ENCODE measurements around the gene LPIN2. TPM values are rescaled to one million over a fixed set of nuclear protein-coding genes. Genes with fewer than 3 reads are reported as not detected.

LPIN2 gene
- total RNA-seq, 1 experiment from 2014 or later: 25.3 TPM

GRCh38 chr18:3044931-3045698 is 32.2 kb upstream of the LPIN2 start:
- H3K4me1 ChIP-seq: peaks cover 6% of the 10 kb centered on the region
- no peak overlapping the region for H3K27ac Mint-ChIP-seq (ENCODE audit: unreplicated experiment)
- H3K4me1 Mint-ChIP-seq (ENCODE audit: low read depth, unreplicated experiment): peaks cover 6% of the 10 kb centered on the region
- BruUV-seq (replicated peaks): no TSS peak
- ChIA-PET CTCF (no interaction called here), POLR2A (no interaction called here)
- no peaks in the 10 kb centered on the region for H3K36me3 Mint-ChIP-seq (ENCODE audit: insufficient read depth, unreplicated experiment)
- no peaks in the 10 kb centered on the region for H3K9me3 Mint-ChIP-seq (ENCODE audit: unreplicated experiment)
- no peaks in the 10 kb centered on the region for H3K27me3 Mint-ChIP-seq (ENCODE audit: insufficient read depth, unreplicated experiment)
- H3K36me3 ChIP-seq (ENCODE audit: control insufficient read depth, insufficient read depth, low read length): no peaks in the 10 kb centered on the region
- TF ChIP-seq, protein P1, sequence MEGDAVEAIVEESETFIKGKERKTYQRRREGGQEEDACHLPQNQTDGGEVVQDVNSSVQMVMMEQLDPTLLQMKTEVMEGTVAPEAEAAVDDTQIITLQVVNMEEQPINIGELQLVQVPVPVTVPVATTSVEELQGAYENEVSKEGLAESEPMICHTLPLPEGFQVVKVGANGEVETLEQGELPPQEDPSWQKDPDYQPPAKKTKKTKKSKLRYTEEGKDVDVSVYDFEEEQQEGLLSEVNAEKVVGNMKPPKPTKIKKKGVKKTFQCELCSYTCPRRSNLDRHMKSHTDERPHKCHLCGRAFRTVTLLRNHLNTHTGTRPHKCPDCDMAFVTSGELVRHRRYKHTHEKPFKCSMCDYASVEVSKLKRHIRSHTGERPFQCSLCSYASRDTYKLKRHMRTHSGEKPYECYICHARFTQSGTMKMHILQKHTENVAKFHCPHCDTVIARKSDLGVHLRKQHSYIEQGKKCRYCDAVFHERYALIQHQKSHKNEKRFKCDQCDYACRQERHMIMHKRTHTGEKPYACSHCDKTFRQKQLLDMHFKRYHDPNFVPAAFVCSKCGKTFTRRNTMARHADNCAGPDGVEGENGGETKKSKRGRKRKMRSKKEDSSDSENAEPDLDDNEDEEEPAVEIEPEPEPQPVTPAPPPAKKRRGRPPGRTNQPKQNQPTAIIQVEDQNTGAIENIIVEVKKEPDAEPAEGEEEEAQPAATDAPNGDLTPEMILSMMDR (IDR thresholded peaks at IDR 0.05; ENCODE audit: insufficient read depth in 1 of 2, low read depth in 1 of 2, low read length in 1 of 2, severe bottlenecking in 1 of 2, unreplicated experiment in 1 of 2): no peak
- H3K4me3 Mint-ChIP-seq (ENCODE audit: unreplicated experiment): no peak overlapping the region
- no peaks in the 10 kb centered on the region for H3K27me3 ChIP-seq (replicated peaks; ENCODE audit: control insufficient read depth, insufficient read depth, low read length)
- H3K4me3 ChIP-seq (ENCODE audit: low read depth, low read length): no peak overlapping the region
- no peaks in the 10 kb centered on the region for H3K9me3 ChIP-seq
- no peak for DNase-seq
- intact Hi-C loops (cut with micrococcal nuclease; ENCODE audit: unreplicated experiment): no loop called here

GRCh38 chr18:3042379-3042778 is 29.4 kb upstream of the LPIN2 start:
- H3K9me3 Mint-ChIP-seq (ENCODE audit: unreplicated experiment): no peaks in the 10 kb centered on the region
- DNase-seq: no peak
- peaks cover 6% of the 10 kb centered on the region for H3K4me1 Mint-ChIP-seq (ENCODE audit: low read depth, unreplicated experiment)
- H3K4me3 Mint-ChIP-seq (ENCODE audit: unreplicated experiment): no peak overlapping the region
- Histone ChIP-seq H3K27me3 (replicated peaks; ENCODE audit: control insufficient read depth, insufficient read depth, low read length) (no peaks in the 10 kb centered on the region), H3K9me3 (no peaks in the 10 kb centered on the region; the same call in 1 of the 2 replicates), H3K36me3 (ENCODE audit: control insufficient read depth, insufficient read depth, low read length) (no peaks in the 10 kb centered on the region), H3K4me1 (peaks cover 6% of the 10 kb centered on the region; the same call in 1 of the 2 replicates), H3K4me3 (ENCODE audit: low read depth, low read length) (no peak overlapping the region)
- CTCF ChIA-PET: no interaction called here
- no peak overlapping the region for H3K27ac Mint-ChIP-seq (ENCODE audit: unreplicated experiment)
- no peaks in the 10 kb centered on the region for H3K36me3 Mint-ChIP-seq (ENCODE audit: insufficient read depth, unreplicated experiment)
- intact Hi-C loops (cut with micrococcal nuclease; ENCODE audit: unreplicated experiment): no loop called here
- TF ChIP-seq, protein P1 (IDR thresholded peaks at IDR 0.05; ENCODE audit: insufficient read depth in 1 of 2, low read depth in 1 of 2, low read length in 1 of 2, severe bottlenecking in 1 of 2, unreplicated experiment in 1 of 2): no peak
- POLR2A ChIA-PET: no interaction called here
- no peaks in the 10 kb centered on the region for H3K27me3 Mint-ChIP-seq (ENCODE audit: insufficient read depth, unreplicated experiment)
- no TSS peak for BruUV-seq (replicated peaks)

GRCh38 chr18:3041843-3042242 is 28.9 kb upstream of the LPIN2 start:
- Mint-ChIP-seq H3K27me3 (ENCODE audit: insufficient read depth, unreplicated experiment) (no peaks in the 10 kb centered on the region), H3K9me3 (ENCODE audit: unreplicated experiment) (no peaks in the 10 kb centered on the region), H3K27ac (ENCODE audit: unreplicated experiment) (no peak overlapping the region), H3K4me1 (ENCODE audit: low read depth, unreplicated experiment) (peaks cover 6% of the 10 kb centered on the region), H3K36me3 (ENCODE audit: insufficient read depth, unreplicated experiment) (no peaks in the 10 kb centered on the region), H3K4me3 (ENCODE audit: unreplicated experiment) (no peak overlapping the region)
- H3K27me3 ChIP-seq (replicated peaks; ENCODE audit: control insufficient read depth, insufficient read depth, low read length): no peaks in the 10 kb centered on the region
- CTCF ChIA-PET: no interaction called here
- POLR2A ChIA-PET: no interaction called here
- H3K9me3 ChIP-seq: no peaks in the 10 kb centered on the region; the same call in 1 of the 2 replicates
- BruUV-seq (replicated peaks): no TSS peak
- no peaks in the 10 kb centered on the region for H3K36me3 ChIP-seq (ENCODE audit: control insufficient read depth, insufficient read depth, low read length)
- no peak overlapping the region for H3K4me3 ChIP-seq (ENCODE audit: low read depth, low read length)
- no peak for DNase-seq
- intact Hi-C loops (cut with micrococcal nuclease; ENCODE audit: unreplicated experiment): no loop called here
- TF ChIP-seq, protein P1 (IDR thresholded peaks at IDR 0.05; ENCODE audit: insufficient read depth in 1 of 2, low read depth in 1 of 2, low read length in 1 of 2, severe bottlenecking in 1 of 2, unreplicated experiment in 1 of 2): no peak
- H3K4me1 ChIP-seq: peaks cover 10% of the 10 kb centered on the region; the same call in 1 of the 2 replicates

All from Caco-2 (cell line).